Amniotic stem cell (primary cell): ENCODE data around the gene ZBTB18.

Experiments used
- DNase-seq: peaks from one replicate; lab custom pipeline; 2025; lab: John Stamatoyannopoulos, UW

The ZBTB18 gene

GRCh38 chr1:244063498-244063897 is 12.4 kb downstream of the ZBTB18 start:
- DNase-seq, result no peak

GRCh38 chr1:244064621-244065020 is 13.5 kb downstream of the ZBTB18 start:
- DNase-seq, result no peak

GRCh38 chr1:244065063-244065793 is 14.1 kb downstream of the ZBTB18 start:
- no peak for DNase-seq

GRCh38 chr1:244065960-244066388 is 14.9 kb downstream of the ZBTB18 start:
- no peak for DNase-seq

- no peak for DNase-seq
Observed at GRCh38 chr1:244066954-244067716, 16.1 kb downstream of the ZBTB18 start.

- DNase-seq, result no peak
Observed at GRCh38 chr1:244067893-244068292, 16.8 kb downstream of the ZBTB18 start.

GRCh38 chr1:244068567-244068966 is 17.5 kb downstream of the ZBTB18 start:
- DNase-seq, result no peak

- DNase-seq, result no peak
Observed at GRCh38 chr1:244069326-244069898, 18.3 kb downstream of the ZBTB18 start.

GRCh38 chr1:244074559-244075171 is 23.6 kb downstream of the ZBTB18 start:
- DNase-seq, result no peak

- no peak for DNase-seq
Observed at GRCh38 chr1:244075247-244075722, 24.2 kb downstream of the ZBTB18 start.

- no peak for DNase-seq
Observed at GRCh38 chr1:244076740-244077139, 25.7 kb downstream of the ZBTB18 start.

GRCh38 chr1:244077473-244078220 is 26.6 kb downstream of the ZBTB18 start:
- DNase-seq, result no peak

GRCh38 chr1:244080343-244080929 is 29.4 kb downstream of the ZBTB18 start:
- no peak for DNase-seq

- DNase-seq, result no peak
Observed at GRCh38 chr1:244082969-244083368, 31.9 kb downstream of the ZBTB18 start.

GRCh38 chr1:244083383-244083943 is 32.4 kb downstream of the ZBTB18 start:
- DNase-seq, result no peak

- DNase-seq, result no peak
Observed at GRCh38 chr1:244084763-244085162, 33.7 kb downstream of the ZBTB18 start.

GRCh38 chr1:244085891-244086290 is 34.8 kb downstream of the ZBTB18 start:
- DNase-seq, result no peak

- no peak for DNase-seq
Observed at GRCh38 chr1:244087021-244087560, 36.0 kb downstream of the ZBTB18 start.

- no peak for DNase-seq
Observed at GRCh38 chr1:244087611-244088010, 36.5 kb downstream of the ZBTB18 start.

GRCh38 chr1:244088161-244088560 is 37.1 kb downstream of the ZBTB18 start:
- no peak for DNase-seq

- DNase-seq, result no peak
Observed at GRCh38 chr1:244089561-244089960, 38.5 kb downstream of the ZBTB18 start.
